ENCODE measurements around the gene POU2AF1. TPM values are rescaled to one million over a fixed set of nuclear protein-coding genes. Genes with fewer than 3 reads are reported as not detected.

The POU2AF1 gene
- total and polyA plus RNA-seq, 2 of the 8 experiments (the other 6 are each of a cell fraction or from before 2014, with no cell fraction given) = not detected

GRCh38 chr11:111324277-111324720 is 54.8 kb downstream of the POU2AF1 start (continued):
- no peak for TF ChIP-seq CTCF (IDR thresholded peaks at IDR 0.05; ENCODE audit: control extremely low read depth in 1 of 3, insufficient read depth in 1 of 3, low read depth in 1 of 3, low read length in 3 of 3)
- no peak for TF ChIP-seq USF2 (IDR thresholded peaks at IDR 0.05; ENCODE audit: low read length)
- TF ChIP-seq SP2 (IDR thresholded peaks at IDR 0.05; ENCODE audit: low read length) = no peak
- TF ChIP-seq SAP30 (IDR thresholded peaks at IDR 0.05; ENCODE audit: insufficient read depth, insufficient replicate concordance, low read length) = no peak
- no peak for TF ChIP-seq SIRT6 (IDR thresholded peaks at IDR 0.05; ENCODE audit: low read length)

All from H1 (cell line).